ENCODE data around the gene FFAR3. TPM values are rescaled to one million over a fixed set of nuclear protein-coding genes. Genes with fewer than 3 reads are reported as not detected.
A peak's percentile ranks its signal among the peaks of the same experiment; 100 is the strongest.
"Not testable (repeated sequence)": the region's sequence is repeated elsewhere in the genome, so short reads cannot be mapped to it uniquely, and the experiment has no call there.

Gene FFAR3
- total RNA-seq, 1 donor from 2014 or later = under 0.01 TPM

DNA sequence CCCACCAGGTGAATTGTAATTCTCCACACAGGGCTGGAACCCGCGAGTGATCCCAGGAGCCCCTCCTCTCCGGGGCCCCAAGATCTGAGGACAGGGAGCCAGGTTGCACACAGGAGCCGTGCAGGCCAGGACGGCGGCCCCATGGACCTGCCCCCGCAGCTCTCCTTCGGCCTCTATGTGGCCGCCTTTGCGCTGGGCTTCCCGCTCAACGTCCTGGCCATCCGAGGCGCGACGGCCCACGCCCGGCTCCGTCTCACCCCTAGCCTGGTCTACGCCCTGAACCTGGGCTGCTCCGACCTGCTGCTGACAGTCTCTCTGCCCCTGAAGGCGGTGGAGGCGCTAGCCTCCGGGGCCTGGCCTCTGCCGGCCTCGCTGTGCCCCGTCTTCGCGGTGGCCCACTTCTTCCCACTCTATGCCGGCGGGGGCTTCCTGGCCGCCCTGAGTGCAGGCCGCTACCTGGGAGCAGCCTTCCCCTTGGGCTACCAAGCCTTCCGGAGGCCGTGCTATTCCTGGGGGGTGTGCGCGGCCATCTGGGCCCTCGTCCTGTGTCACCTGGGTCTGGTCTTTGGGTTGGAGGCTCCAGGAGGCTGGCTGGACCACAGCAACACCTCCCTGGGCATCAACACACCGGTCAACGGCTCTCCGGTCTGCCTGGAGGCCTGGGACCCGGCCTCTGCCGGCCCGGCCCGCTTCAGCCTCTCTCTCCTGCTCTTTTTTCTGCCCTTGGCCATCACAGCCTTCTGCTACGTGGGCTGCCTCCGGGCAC is 6.7 kb upstream of the FFAR3 start:
- no peak for DNase-seq

DNA sequence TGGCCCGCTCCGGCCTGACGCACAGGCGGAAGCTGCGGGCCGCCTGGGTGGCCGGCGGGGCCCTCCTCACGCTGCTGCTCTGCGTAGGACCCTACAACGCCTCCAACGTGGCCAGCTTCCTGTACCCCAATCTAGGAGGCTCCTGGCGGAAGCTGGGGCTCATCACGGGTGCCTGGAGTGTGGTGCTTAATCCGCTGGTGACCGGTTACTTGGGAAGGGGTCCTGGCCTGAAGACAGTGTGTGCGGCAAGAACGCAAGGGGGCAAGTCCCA is 6.1 kb upstream of the FFAR3 start:
- no peak for DNase-seq

DNA sequence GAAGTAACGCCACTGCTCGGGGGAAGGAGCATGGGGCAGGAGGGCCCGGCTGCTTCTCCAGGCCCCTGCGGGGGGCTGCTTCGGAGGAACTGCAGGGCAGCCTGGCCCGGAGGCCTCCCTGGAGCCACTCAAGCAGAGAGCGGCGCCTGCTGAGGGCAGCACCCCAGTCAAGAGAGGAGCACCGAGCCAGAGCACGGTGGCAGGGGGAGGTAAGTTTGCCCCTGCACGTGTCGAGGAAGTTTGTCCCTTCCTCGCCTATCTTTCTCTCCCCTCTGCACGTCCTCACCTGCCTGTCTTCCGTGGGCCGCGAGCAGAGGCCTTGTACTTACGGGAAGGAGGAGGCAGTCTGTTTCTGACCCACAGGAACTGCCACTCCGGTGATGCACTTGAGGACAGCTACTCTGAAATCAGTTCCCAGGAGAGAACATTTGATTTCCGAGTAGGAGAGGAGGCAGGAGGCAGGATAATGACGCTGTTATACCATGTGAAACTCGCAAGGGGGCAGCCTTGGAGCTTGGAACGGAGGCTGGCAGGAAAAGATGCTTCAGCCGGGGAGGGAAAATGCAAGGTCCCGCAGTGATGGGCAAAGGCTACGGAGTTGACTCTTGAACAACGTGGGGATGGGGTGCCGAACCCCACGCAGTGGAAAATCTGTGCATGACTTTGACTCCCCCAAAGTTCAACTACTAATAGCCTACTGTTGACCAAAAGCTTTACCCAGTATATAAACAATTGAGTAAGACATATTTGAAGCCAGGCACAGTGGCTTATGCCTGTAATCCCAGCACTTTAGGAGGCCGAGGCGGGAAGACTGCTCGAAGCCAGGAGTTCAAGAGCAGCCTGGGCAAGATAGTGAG is 5.6 kb upstream of the FFAR3 start:
- DNase-seq = peak; percentile 85

DNA sequence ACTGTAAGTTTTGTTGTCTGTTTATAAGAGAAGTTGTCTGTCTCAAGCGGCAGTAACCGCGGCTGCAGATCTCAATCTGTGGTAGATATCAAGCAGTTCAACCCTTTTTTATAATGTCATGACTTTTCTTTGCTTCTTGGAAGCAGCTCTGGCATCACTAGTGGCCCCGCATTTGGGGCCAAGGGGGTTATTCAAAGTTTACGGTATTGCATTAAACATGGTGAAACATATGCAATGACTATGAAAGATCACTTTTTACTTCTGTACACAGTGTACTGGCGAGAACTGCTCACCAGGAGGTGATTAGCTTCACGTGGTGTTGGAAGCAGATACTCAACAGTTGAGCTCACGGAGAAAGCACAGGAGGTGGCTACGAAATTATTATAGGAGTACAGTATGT is 4.6 kb upstream of the FFAR3 start:
- DNase-seq = no peak

DNA sequence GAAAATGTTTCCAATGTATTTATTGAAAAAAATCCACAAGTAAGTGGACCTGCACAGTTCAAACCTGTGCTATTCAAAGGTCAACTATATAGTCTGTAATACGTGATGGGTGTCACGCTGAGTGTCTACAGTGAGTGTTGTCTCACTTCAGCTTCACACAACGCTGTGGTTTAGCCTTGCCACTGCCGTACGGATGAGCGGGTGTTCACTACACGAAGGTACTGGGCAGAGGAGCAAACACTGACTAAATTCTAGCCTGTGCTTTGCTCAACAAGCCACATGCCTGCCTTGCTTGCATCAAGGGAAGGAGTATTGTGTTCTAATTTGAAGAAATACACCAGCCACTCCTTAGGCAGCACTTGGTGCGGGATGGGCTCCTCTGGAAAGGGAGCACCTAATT is 3.4 kb upstream of the FFAR3 start:
- no peak for DNase-seq

DNA sequence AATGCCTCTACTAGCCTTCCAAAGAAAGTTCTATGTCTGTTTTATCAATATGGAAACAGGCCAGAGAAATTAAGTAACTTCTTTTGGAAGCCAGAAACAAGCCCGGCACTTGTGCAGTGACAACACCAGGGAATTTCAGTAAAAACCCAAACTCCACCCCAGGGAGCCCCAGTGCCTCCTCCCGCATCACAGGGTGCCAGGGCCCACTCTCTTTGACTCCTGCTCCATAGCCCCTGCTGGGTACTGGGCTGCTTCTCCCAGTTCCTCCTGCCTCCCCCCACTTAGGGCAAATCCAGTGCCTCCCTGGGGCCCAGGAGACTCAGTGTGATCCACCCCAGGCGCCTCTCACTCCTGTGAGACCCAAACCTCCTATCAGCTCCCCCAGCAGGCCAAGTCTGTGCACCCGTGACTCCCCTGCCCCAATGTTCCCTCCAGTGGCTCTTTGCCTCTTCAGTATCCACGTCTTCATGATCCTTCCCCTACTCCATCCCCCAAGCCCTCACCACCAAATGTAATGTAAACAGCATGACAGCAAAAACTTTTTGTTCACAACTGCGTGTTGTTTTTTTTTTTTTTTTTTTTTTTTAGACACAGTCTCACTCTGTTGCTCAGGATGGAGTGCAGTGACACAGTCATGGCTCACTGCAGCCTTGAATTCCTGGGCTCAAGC is 2.3 kb upstream of the FFAR3 start:
- no peak for DNase-seq

DNA sequence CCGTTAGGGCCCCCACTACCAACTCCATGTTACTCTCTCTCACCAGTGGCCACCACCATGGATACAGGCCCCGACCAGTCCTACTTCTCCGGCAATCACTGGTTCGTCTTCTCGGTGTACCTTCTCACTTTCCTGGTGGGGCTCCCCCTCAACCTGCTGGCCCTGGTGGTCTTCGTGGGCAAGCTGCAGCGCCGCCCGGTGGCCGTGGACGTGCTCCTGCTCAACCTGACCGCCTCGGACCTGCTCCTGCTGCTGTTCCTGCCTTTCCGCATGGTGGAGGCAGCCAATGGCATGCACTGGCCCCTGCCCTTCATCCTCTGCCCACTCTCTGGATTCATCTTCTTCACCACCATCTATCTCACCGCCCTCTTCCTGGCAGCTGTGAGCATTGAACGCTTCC is 574 bp downstream of the FFAR3 start:
- DNase-seq = not testable (repeated sequence)

DNA sequence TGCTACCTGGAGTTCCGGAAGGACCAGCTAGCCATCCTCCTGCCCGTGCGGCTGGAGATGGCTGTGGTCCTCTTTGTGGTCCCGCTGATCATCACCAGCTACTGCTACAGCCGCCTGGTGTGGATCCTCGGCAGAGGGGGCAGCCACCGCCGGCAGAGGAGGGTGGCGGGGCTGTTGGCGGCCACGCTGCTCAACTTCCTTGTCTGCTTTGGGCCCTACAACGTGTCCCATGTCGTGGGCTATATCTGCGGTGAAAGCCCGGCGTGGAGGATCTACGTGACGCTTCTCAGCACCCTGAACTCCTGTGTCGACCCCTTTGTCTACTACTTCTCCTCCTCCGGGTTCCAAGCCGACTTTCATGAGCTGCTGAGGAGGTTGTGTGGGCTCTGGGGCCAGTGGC is 1.1 kb downstream of the FFAR3 start:
- not testable (repeated sequence) for DNase-seq

DNA sequence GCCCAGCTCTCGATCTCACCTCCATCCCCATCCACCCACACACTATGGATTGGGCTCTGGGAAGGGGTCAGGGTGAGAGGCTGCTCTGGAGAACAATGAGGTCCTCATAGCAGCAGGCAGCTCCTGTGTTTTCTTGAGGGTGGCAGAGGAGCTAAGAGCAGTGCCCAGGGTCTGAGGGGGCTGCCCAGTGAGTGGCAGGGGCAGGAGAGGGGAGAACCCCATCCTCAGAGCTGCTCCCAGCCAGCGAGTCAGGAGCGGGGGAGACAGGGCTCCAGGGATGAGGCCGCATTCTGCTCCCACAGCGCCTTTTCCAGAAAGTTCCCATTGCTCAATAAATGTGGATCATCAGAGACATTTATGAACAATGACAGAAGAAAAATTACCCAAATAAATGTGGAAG is 1.8 kb downstream of the FFAR3 start:
- DNase-seq = not testable (repeated sequence)

DNA sequence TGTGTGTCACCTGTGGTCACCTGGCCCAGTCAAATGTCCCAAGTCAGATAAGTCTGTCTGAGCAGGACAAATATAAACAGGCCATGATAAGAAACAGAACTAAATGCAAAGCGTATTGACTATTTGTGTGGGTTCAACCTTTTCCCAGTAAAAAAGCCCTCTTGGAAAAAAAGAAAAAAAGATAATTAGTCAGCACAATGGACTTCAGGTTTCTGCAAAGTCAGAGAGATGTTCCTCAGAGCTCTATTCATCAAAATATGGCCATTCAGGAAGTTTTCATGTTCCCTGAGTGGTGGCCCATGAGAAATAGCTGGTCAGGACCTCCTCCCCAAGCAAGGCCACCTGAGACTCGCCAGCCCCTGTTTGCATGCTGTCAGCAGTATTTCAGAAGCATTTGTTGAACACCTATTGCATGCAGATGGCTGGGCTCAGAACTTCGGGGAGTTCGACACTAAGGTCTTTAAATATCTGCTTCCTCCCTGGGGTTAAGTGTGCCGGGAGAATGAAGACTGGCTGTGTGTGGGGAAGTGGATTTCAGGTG is 2.7 kb downstream of the FFAR3 start:
- DNase-seq = no peak

DNA sequence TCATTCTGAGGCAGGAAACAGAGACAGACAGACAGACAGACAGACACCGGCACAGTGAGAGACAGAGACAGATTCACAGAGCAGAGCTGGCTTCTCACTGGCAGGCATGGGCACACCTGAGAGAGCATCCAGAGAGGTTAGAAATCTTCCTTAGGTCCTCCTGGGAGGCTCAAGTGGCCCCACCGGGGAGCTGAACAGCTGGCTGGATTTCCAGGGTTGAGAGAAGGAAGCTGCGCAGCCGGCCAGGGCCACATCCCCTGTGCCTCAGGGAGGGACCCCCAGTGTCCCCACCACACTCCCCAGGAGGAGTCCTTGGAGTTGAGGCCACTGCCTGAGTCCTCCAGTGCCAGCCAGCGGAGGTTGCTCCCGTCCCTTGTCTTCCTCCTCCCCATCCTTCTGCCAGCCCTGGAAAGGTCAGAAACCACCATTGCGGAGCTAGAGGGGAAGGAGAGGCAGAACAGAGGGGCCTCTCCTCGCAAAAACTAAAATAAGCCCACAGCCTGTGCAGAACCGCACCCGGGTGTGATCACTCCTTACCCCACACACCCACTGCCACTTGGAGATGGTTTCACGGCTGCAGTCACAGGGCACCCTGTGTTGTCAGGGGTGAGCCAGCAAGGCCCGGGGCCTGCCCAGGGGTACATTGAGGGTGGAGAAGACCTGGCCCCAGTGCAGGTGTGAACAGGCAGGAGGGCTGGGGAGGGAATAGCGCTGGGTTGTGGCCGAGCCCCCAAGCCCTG is 4.2 kb downstream of the FFAR3 start:
- DNase-seq = no peak

DNA sequence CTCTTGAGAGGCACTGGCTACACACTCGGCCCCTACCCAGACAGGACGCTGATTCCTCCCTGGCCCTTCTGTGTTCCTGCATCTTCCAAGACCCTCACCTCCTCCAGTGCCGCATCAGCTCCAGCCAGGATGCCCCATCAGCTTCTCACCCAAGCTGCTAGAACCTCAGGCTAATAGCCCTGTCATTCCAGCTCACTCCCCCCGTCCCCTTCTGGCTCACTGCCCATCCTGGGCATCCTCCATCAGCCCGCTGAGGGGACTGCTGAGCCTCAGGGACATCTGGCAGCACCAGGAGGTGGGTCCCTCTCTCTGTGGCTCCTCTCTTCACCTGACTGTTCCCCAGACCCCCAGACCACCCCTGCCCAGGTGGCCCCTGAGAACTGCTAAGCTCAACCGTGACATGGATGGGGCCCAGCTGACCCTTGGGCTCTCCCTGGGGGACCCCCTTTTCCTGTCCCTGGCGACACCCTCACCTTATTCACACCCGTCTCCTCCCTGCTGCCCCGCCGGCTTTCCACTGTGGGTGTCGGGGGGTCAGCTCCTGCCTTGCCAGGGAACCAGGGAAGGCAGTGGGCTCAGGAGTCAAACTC is 4.8 kb downstream of the FFAR3 start:
- DNase-seq = no peak

DNA sequence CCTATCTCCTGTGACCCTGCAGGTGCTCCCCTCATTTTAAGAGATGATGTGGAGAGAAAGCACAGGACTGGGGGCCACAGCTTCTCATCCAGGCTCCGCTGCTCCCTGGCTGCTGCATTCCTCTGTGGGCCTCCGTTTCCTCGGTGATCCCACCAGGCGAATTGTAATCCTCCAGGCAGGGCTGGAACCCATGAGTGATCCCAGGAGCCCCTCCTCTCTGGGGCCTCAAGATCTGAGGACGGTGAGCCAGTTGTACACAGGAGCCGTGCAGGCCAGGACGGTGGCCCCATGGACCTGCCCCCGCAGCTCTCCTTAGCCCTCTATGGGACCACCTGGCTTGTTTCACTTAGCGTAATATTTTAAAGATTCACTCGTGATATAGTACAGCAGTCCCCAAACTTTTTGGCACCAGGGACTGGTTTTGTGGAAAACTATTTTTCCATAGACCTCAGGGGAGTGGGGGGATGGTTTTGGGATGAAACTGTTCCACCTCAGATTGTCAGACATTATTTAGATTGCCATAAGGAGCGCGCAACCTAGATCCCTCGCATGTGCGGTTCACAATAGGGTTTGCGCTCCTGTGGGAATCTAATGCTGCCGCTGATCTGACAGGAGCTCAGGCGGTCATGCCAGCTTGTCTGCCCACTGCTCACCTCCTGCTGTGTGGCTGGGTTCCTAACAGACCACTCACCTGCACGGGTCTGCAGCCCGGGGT is 5.6 kb downstream of the FFAR3 start:
- DNase-seq = no peak

DNA sequence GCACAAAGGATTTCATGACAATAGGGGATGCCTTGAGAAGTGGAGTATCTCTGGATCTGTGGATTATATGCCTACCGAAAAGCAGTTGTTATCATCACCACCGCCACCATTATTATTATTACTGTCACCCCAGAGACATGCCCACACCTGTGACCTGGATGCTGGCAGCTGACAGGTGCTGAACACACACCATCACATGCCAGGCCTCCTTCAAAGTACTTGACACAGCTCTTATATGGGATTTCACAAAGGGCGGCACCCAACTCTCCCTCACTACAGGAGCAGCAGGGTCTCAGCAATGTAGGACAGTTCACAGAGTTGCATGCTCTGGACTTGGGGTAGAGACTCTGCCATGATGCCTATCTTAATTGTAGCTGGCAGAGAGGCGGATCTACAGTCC is 7.0 kb downstream of the FFAR3 start:
- DNase-seq = no peak

DNA sequence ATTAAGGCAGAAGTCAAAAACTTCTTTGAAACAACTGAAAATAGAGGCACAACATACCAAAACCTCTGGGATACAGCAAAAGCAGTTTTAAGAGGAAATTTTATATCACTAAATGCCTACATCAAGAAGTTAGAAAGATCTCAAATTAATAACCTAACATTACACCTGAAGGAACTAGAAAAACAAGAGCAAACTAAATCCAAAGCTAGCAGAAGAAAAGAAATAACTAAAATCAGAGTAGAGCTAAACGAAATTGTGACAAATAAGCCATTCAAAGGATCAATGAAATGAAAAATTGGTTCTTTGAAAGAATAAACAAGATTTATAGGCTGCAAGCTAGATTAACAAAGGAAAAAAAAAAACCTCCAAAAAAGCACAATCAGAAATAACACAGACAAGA is 10.1 kb downstream of the FFAR3 start:
- DNase-seq = no peak

DNA sequence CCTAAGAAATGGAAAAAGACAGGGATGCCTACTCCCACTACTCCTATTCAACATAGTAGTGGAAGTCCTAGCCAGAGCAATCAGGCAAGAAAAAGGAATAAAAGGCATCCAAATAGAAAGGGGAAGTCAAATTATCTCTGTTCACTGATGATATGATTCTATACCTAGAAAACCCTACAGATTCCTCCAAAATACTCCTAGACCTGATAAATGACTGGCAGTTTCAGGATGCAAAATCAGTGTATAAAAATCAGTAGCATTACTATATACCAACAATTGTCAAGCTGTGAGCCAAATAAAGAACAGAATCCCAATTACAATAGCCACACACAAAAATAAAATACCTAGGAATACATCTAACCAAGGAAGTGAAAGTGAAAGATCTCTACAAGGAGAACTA is 11.3 kb downstream of the FFAR3 start:
- DNase-seq = no peak

DNA sequence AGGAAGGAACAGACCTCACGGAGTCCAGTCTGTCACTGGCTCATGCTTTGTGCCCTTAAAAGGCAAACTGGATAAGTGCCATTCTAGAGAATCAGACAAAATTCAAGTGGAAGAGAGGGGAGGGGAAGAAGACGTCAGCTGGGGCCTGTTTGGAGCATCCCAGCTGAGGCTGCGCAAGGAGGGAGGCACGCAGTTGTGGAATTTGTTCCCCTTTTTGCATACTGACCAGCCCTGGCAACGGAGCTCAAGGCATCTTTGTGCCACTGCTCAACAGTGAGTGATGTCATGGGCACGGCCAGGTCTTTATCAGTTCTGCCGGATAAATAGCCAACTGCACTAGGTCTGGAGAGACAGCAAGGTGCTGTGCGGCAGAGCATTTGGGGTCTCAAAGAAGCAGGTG is 12.5 kb downstream of the FFAR3 start, which contains the start of gene GPR42:
Gene GPR42, plus strand, starts transcription at position 347 of the 400 bp plus-strand sequence. CDS start 292 bp downstream, outside the sequence.
- DNase-seq = no peak

DNA sequence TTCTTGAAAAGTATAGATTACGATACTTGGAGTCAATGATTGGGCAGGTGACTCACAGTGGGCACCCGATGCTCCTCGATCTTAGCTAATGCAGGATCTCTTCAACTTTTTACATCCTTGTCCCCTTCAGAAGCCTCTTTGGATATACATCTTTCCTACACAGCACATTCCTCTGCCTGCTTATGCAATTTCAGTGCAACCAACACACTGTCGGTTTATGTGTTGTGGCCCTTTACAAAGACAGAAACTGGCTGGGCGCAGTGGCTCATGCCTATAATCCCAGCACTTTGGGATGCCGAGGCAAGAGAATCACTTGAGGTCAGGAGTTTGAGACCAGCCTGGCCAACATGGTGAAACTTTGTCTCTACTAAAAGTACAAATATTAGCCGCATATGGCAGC is 15.2 kb downstream of the FFAR3 start:
- no peak for DNase-seq

DNA sequence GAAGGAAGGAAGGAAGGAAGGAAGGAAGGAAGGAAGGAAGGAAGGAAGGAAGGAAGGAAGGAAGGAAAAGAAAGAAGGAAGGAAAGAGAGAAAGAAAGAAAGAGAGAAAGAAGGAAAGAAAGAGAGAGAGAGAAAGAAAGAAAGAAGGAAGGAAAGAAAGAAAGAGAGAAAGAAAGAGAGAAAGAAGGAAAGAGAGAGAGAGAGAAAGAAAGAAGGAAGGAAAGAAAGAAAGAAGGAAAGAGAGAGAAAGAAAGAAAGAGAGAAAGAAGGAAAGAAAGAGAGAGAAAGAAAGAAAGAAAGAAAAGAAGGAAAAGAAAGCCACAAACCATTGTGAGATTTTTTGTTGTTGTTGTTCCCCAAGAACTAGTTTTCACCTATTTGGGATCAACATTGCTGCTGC is 15.8 kb downstream of the FFAR3 start:
- DNase-seq = not testable (repeated sequence)

DNA sequence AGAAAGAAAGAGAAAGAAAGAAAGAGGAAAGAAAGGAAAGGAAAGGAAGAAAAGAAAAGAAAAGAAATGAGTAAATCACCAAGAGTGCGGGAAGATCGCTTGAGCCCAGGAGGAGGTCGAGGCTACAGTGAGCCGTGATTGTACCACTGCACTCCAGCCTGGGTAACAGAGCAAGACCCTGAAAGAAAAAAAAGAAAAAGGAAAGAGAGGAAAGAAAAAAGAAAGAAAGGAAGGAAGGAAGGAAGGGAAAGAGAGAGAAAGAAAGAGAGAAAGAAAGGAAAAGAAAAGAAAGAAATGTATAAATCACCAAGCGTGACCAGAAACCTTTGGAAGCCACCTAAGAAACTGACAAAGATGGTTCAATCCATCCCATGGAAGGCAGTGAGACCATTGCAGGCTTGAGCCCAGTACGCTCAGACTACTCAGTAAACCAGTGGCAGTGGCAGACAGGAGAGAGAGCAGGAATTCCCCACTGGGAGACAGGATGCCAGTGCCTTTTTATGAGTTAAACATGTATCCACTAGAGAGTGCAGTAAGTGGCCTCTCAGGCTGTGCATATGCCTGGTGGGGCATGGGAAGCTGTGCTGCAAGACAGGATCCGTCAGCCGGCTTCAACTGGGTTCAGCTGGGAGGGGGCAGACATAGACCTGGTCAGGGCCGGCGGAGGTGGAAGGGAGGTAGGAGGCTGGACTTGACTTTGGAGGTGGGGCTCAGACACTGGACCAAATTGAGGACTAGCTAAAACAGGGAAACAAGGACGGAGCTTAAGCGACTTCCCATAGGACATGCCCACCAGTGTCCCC is 17.4 kb downstream of the FFAR3 start:
- DNase-seq = no peak

DNA sequence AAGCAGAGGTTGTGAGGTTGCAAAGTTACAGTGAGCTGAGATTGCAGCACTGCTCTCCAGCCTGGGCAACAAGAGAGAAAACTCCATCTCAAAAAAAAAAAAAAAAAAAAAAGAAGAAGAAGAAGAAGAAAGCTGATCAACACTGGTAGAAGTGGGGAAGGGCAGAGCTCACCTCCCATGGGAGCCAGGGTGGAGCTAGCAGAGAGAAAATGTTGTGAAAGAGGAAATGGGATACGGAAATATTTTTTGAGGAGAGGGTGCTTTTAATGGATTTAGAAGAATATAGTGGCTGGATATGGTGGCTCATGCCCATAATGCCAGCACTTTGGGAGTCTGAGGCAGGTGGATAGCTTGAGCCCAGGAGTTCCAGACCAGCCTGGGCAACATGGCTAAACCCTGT is 19.4 kb downstream of the FFAR3 start:
- no peak for DNase-seq
